ENCODE results near the gene SERPINA4.

The SERPINA4 gene

GRCh38 chr14:94543449-94544124 is 17.7 kb upstream of the SERPINA4 start:
- H3K4me1 ChIP-seq (ENCODE audit: control insufficient read depth, low read depth, low read length), result peaks cover 13% of the 10 kb centered on the region
- no peak overlapping the region for H3K4me3 ChIP-seq (ENCODE audit: low read length)
- no peaks in the 10 kb centered on the region for H3K27me3 ChIP-seq (ENCODE audit: control insufficient read depth, insufficient read depth, low read length)
- no peaks in the 10 kb centered on the region for H3K36me3 ChIP-seq (ENCODE audit: control insufficient read depth, low read depth, low read length)
- no peak overlapping the region for H3K9ac ChIP-seq (ENCODE audit: low read length)
- no peaks in the 10 kb centered on the region for H3K9me3 ChIP-seq (ENCODE audit: control insufficient read depth, low read depth, low read length)
- no peak overlapping the region for H3K27ac ChIP-seq (ENCODE audit: low read length)

- H3K36me3 ChIP-seq (ENCODE audit: control insufficient read depth, low read depth, low read length), result no peaks in the 10 kb centered on the region
- no peak overlapping the region for H3K4me3 ChIP-seq (ENCODE audit: low read length)
- H3K27ac ChIP-seq (ENCODE audit: low read length), result no peak overlapping the region
- H3K9ac ChIP-seq (ENCODE audit: low read length), result no peak overlapping the region
- no peaks in the 10 kb centered on the region for H3K27me3 ChIP-seq (ENCODE audit: control insufficient read depth, insufficient read depth, low read length)
- no peaks in the 10 kb centered on the region for H3K9me3 ChIP-seq (ENCODE audit: control insufficient read depth, low read depth, low read length)
- H3K4me1 ChIP-seq (ENCODE audit: control insufficient read depth, low read depth, low read length), result peaks cover 16% of the 10 kb centered on the region
These were observed 16.5 kb upstream of the SERPINA4 start for GRCh38 chr14:94544726-94545125.

DNA sequence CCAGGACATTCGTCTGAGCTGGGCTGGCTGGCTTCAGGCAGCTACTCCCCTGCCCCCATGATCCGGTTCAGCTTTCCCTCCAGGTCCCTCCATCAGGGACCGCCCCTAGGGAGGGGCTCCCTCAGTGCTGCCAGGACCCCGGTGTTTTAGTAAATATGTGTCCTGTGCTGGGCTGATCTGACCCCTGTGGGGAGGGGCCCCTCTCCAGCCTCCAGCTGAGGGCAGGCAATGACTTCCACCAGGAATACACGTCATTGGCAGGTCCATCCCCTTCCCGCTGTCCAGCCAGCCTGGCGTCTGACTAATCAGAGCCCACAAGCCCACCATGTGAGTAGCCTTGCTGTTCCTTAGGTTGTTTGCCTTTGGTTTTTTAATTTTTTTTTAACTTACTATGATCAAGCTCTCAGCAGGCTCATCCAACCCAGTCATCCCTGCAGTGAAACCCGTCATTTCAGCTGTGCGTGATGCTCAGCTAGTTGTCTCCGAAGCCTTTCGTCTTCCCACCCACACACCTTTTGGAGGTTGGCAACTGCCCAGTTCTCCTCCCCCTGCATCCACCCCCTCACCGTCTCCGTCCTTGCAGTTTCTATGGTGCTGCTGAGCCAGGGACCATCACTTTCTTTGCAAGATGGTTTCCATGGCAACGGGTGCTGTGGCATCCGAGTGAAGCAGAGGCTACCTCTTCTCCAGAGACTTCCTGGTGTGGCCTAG is 16.0 kb upstream of the SERPINA4 start:
- peaks cover 16% of the 10 kb centered on the region for H3K4me1 ChIP-seq (ENCODE audit: control insufficient read depth, low read depth, low read length)
- no peak overlapping the region for H3K27ac ChIP-seq (ENCODE audit: low read length)

DNA sequence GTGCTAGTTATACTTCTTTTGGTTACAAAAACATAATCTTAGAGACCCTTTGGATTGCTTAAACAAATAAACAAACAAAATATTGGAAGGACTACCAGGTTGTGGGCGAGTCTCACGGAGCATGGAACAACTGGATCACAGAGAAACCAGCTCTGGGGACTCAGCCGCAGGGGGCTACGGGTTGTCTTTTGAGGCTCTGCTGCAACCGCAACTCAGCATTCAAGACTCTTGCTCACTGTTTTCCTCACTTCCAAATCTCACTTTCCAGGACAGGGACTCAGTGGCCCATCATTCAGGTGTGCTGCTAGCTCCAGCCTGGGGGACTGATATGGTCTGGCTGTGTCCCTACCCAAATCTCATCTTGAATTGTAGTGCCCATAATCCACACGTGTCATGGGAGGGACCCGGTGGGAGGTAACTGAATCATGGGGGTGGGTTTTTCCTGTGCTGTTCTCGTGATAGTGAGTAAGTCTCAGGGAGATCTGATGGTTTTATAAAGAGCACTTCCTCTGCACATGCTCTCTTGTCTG is 14.0 kb upstream of the SERPINA4 start:
- no peak overlapping the region for H3K4me3 ChIP-seq (ENCODE audit: low read length)
- no peaks in the 10 kb centered on the region for H3K27me3 ChIP-seq (ENCODE audit: control insufficient read depth, insufficient read depth, low read length)
- H3K36me3 ChIP-seq (ENCODE audit: control insufficient read depth, low read depth, low read length), result no peaks in the 10 kb centered on the region
- no peak overlapping the region for H3K27ac ChIP-seq (ENCODE audit: low read length)
- no peak overlapping the region for H3K9ac ChIP-seq (ENCODE audit: low read length)
- no peaks in the 10 kb centered on the region for H3K9me3 ChIP-seq (ENCODE audit: control insufficient read depth, low read depth, low read length)
- H3K4me1 ChIP-seq (ENCODE audit: control insufficient read depth, low read depth, low read length), result peaks cover 16% of the 10 kb centered on the region

More for the DNA sequence above, 16.0 kb upstream of the SERPINA4 start:
- Histone ChIP-seq H3K36me3 (ENCODE audit: control insufficient read depth, low read depth, low read length) (no peaks in the 10 kb centered on the region), H3K27me3 (ENCODE audit: control insufficient read depth, insufficient read depth, low read length) (no peaks in the 10 kb centered on the region), H3K9ac (ENCODE audit: low read length) (no peak overlapping the region), H3K4me3 (ENCODE audit: low read length) (no peak overlapping the region), H3K9me3 (ENCODE audit: control insufficient read depth, low read depth, low read length) (no peaks in the 10 kb centered on the region)

DNA sequence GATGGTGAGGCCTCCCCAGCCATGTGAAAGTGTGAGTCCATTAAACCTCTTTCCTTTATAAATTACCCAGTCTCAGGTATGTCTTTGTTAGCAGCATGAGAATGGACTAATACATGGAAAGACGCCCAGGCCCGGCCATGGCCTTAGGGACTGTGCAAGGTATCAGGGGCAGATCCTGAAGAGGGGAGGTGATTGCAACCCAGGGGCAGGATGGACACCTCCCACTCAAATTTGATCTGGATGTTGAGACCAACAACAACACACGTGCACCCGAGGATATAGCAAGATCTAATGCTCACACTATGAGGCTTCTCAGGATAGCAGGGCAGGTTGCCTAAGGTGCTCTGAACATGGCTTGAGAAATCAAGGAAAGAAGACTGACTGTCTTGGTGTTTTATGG is 13.5 kb upstream of the SERPINA4 start:
- H3K9me3 ChIP-seq (ENCODE audit: control insufficient read depth, low read depth, low read length), result no peaks in the 10 kb centered on the region
- H3K27ac ChIP-seq (ENCODE audit: low read length), result no peak overlapping the region
- no peak overlapping the region for H3K9ac ChIP-seq (ENCODE audit: low read length)
- peaks cover 16% of the 10 kb centered on the region for H3K4me1 ChIP-seq (ENCODE audit: control insufficient read depth, low read depth, low read length)
- H3K27me3 ChIP-seq (ENCODE audit: control insufficient read depth, insufficient read depth, low read length), result no peaks in the 10 kb centered on the region
- no peaks in the 10 kb centered on the region for H3K36me3 ChIP-seq (ENCODE audit: control insufficient read depth, low read depth, low read length)
- H3K4me3 ChIP-seq (ENCODE audit: low read length), result no peak overlapping the region

DNA sequence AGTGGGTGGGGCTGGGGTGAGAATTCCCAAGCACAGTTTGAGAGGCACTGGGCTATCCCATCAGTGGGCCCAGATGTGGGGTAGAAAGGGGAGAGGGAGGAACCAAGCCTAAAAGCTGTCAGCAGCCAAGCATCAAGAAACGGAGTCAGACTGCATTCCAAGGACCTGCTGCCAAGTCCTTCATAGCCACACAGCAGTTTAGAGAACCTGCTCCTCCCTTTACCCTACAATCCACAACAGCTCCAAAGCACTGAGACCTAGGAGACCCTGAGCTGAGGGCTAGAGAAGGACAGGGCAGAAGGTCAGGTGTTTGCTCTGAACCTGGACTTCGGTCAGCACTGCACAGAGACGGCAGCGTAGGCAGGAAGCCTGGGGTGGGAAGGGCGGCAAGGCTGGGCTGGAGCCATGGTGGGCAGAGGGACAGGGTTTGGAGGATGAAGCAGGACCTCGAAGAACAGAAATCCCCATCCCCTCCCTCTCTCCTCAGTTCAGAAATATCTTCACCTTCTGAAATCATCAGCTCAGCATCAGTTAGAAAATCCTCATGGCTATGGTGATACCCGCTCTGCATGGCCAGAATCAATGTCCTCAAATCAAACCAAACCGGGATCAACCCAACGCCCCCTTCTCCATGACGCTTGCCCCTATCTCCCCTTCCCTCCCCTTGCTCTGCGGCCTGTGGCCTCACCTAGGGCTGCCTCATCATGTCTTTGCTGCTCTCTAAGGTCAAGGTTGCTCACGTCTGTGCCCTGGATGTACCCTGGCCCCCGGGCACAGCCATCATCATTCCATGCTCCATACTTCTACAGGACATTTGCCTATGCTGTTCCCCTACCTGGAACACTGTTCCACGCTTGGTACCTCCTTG is 12.9 kb upstream of the SERPINA4 start:
- Histone ChIP-seq H3K27ac (ENCODE audit: low read length) (no peak overlapping the region), H3K4me3 (ENCODE audit: low read length) (no peak overlapping the region), H3K27me3 (ENCODE audit: control insufficient read depth, insufficient read depth, low read length) (no peaks in the 10 kb centered on the region), H3K9ac (ENCODE audit: low read length) (no peak overlapping the region), H3K4me1 (ENCODE audit: control insufficient read depth, low read depth, low read length) (peaks cover 16% of the 10 kb centered on the region), H3K36me3 (ENCODE audit: control insufficient read depth, low read depth, low read length) (no peaks in the 10 kb centered on the region), H3K9me3 (ENCODE audit: control insufficient read depth, low read depth, low read length) (no peaks in the 10 kb centered on the region)

DNA sequence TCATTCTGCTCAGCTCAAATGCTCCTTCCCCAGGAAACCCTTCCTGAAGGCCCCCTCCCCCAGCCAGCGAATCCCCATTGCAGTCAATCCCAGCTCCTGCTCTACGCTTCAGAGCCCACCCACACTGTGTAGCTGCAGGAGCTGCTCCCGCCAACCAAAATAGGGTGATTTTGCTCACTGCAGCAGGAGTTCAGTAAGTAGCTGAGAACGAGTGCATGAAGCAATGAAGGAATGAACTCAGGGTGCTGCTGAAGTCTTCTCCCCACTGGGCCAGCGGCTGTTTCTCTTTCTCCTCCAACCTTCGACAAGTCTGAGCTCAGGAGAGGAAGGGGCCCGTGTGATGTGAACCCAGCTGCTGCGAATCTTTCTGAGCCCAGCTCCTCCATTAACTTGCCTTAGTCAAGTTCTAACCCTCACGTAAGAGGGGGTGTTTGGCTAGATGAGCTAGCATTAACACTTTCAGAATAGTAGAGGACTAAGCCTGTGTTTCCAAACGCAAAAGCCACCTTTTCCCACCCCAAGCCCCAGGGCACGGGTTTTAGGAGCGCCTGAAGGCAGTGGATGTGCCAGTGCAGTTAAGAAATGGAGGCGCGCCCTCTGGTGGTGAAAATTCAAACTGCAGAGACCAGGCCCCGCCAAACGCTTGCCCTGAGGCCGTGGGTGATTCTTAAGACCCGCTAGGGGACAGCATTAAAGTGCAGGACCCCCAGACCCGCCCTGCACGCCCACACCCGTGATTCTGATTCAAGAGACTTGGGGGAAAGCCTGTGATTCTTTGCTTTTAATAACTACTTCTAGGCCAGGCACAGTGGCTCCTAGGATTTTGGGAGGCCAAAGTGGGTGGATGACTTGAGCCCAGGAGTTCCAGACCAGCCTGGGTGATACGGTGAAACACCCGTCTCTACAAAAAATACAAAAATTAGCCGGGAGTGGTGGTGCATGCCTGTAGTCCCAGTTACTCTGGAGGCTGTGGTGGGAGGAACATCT is 11.9 kb upstream of the SERPINA4 start:
- Histone ChIP-seq H3K9me3 (ENCODE audit: control insufficient read depth, low read depth, low read length) (no peaks in the 10 kb centered on the region), H3K9ac (ENCODE audit: low read length) (no peak overlapping the region), H3K36me3 (ENCODE audit: control insufficient read depth, low read depth, low read length) (no peaks in the 10 kb centered on the region), H3K27ac (ENCODE audit: low read length) (no peak overlapping the region), H3K27me3 (ENCODE audit: control insufficient read depth, insufficient read depth, low read length) (no peaks in the 10 kb centered on the region), H3K4me1 (ENCODE audit: control insufficient read depth, low read depth, low read length) (peaks cover 12% of the 10 kb centered on the region), H3K4me3 (ENCODE audit: low read length) (no peak overlapping the region)

GRCh38 chr14:94550041-94550440 is 11.2 kb upstream of the SERPINA4 start:
- H3K4me3 ChIP-seq (ENCODE audit: low read length), result no peak overlapping the region
- no peak overlapping the region for H3K27ac ChIP-seq (ENCODE audit: low read length)
- H3K9me3 ChIP-seq (ENCODE audit: control insufficient read depth, low read depth, low read length), result no peaks in the 10 kb centered on the region
- H3K36me3 ChIP-seq (ENCODE audit: control insufficient read depth, low read depth, low read length), result no peaks in the 10 kb centered on the region
- peaks cover 7% of the 10 kb centered on the region for H3K4me1 ChIP-seq (ENCODE audit: control insufficient read depth, low read depth, low read length)
- H3K9ac ChIP-seq (ENCODE audit: low read length), result no peak overlapping the region
- H3K27me3 ChIP-seq (ENCODE audit: control insufficient read depth, insufficient read depth, low read length), result no peaks in the 10 kb centered on the region

- H3K27ac ChIP-seq (ENCODE audit: low read length), result no peak overlapping the region
- no peak overlapping the region for H3K4me3 ChIP-seq (ENCODE audit: low read length)
- no peaks in the 10 kb centered on the region for H3K27me3 ChIP-seq (ENCODE audit: control insufficient read depth, insufficient read depth, low read length)
- no peak overlapping the region for H3K9ac ChIP-seq (ENCODE audit: low read length)
- no peaks in the 10 kb centered on the region for H3K4me1 ChIP-seq (ENCODE audit: control insufficient read depth, low read depth, low read length)
- no peaks in the 10 kb centered on the region for H3K9me3 ChIP-seq (ENCODE audit: control insufficient read depth, low read depth, low read length)
- H3K36me3 ChIP-seq (ENCODE audit: control insufficient read depth, low read depth, low read length), result no peaks in the 10 kb centered on the region
These were observed 5.3 kb upstream of the SERPINA4 start for GRCh38 chr14:94555991-94556390.

- Histone ChIP-seq H3K4me1 (ENCODE audit: control insufficient read depth, low read depth, low read length) (no peaks in the 10 kb centered on the region), H3K36me3 (ENCODE audit: control insufficient read depth, low read depth, low read length) (no peaks in the 10 kb centered on the region), H3K4me3 (ENCODE audit: low read length) (no peak overlapping the region), H3K9me3 (ENCODE audit: control insufficient read depth, low read depth, low read length) (no peaks in the 10 kb centered on the region), H3K9ac (ENCODE audit: low read length) (no peak overlapping the region), H3K27ac (ENCODE audit: low read length) (no peak overlapping the region), H3K27me3 (ENCODE audit: control insufficient read depth, insufficient read depth, low read length) (no peaks in the 10 kb centered on the region)
These were observed 3.9 kb upstream of the SERPINA4 start for GRCh38 chr14:94557327-94557726.
